Activated naive CD4-positive, alpha-beta T cell treated with anti-CD3 and anti-CD28 coated beads for 36 hours (primary cell): ENCODE results near the gene MRTFA. TPM values are rescaled to one million over a fixed set of nuclear protein-coding genes. Genes with fewer than 3 reads are reported as not detected.
A peak's percentile ranks its signal among the peaks of the same experiment; 100 is the strongest.

ENCODE experiments used
- CTCF ChIA-PET: fragments of 350-600 bp; sonication (Branson Sonifier 250); formaldehyde crosslinking; loops from one replicate; lab custom pipeline; 2021; ENCODE audit warnings: antibody characterized with exemption; lab: Charles Lee
- DNase-seq: peaks from one replicate; pipeline ENCODE4 v3.0.0-alpha.2; 2020
- H3K27ac Mint-ChIP-seq: one replicate; pipeline ENCODE4 v1.8.0; 2021; ENCODE audit warnings: mild to moderate bottlenecking, mixed read lengths
- H3K27me3 Mint-ChIP-seq: one replicate; pipeline ENCODE4 v1.8.0; 2021; ENCODE audit warnings: low read depth, mixed read lengths
- H3K36me3 Mint-ChIP-seq: one replicate; pipeline ENCODE4 v1.8.0; 2021; ENCODE audit warnings: low read depth, mixed read lengths
- H3K4me1 Mint-ChIP-seq: one replicate; pipeline ENCODE4 v1.8.0; 2021; ENCODE audit warnings: low read depth, mixed read lengths
- H3K4me3 Mint-ChIP-seq: one replicate; pipeline ENCODE4 v1.8.0; 2021; ENCODE audit warnings: mild to moderate bottlenecking, moderate library complexity, mixed read lengths
- H3K9me3 Mint-ChIP-seq: one replicate; pipeline ENCODE4 v1.8.0; 2021; ENCODE audit warnings: mixed read lengths
- intact Hi-C: fragments of 100-400 bp; cut with micrococcal nuclease; formaldehyde crosslinking; loops from one replicate; pipeline ENCODE4 v1.15.1; 2023
- total RNA-seq, 2 experiments: library from RNA; stranded (reverse); gene quantifications; one replicate each; pipeline ENCODE4 v1.2.3, GENCODE V29; 2021

MRTFA gene
- total RNA-seq, 2 experiments from 2014 or later = 47.2 to 48.9 TPM

DNA sequence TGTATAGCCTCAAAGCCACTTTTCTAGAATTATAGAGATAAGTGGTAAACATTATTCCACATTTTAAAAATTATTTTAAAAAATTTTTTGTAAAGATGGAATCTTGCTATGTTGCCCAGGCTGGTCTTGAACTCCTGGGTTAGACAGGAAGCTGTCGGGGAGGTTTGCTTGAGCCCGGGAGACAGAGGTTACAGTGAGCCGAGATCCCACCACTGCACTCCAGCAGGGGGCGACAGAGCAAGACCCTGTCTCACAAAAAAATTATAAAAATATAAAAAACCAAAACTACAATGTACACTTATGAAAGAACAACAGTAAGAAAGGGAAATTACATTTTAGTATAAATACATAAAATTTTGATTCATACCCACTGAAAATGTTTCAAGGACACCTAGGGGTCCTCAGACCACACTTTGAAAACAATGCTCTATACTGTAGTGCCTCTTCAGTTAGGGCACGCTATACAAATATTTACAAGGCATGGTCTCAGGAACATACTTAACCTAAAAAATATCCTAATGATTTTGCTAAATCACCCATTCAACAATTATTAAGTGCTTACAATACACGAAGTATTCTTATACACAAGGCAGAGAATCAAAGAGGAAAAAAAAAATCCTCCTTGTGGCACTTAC lies 111.2 kb downstream of the MRTFA start:
- peaks cover 10% of the 10 kb centered on the region for H3K36me3 Mint-ChIP-seq
- DNase-seq = peak; percentile 88
- intact Hi-C loops = loop anchor here (1.0 to 2.0 kb wide), 2 partner anchors 111 to 121 kb away; partner anchors contain the start of gene MRTFA
- peaks cover 51% of the 10 kb centered on the region for H3K4me1 Mint-ChIP-seq
- peak overlapping the region; percentile 56 for H3K27ac Mint-ChIP-seq
- no peaks in the 10 kb centered on the region for H3K9me3 Mint-ChIP-seq
- H3K27me3 Mint-ChIP-seq = no peaks in the 10 kb centered on the region
- H3K4me3 Mint-ChIP-seq = no peak overlapping the region
- CTCF ChIA-PET = interaction anchor here (0.6 to 3.8 kb wide), 19 partner anchors 8 to 144 kb away, joined by 3 to 71 read pairs (median 5); partner anchors contain the start of gene MRTFA

DNA sequence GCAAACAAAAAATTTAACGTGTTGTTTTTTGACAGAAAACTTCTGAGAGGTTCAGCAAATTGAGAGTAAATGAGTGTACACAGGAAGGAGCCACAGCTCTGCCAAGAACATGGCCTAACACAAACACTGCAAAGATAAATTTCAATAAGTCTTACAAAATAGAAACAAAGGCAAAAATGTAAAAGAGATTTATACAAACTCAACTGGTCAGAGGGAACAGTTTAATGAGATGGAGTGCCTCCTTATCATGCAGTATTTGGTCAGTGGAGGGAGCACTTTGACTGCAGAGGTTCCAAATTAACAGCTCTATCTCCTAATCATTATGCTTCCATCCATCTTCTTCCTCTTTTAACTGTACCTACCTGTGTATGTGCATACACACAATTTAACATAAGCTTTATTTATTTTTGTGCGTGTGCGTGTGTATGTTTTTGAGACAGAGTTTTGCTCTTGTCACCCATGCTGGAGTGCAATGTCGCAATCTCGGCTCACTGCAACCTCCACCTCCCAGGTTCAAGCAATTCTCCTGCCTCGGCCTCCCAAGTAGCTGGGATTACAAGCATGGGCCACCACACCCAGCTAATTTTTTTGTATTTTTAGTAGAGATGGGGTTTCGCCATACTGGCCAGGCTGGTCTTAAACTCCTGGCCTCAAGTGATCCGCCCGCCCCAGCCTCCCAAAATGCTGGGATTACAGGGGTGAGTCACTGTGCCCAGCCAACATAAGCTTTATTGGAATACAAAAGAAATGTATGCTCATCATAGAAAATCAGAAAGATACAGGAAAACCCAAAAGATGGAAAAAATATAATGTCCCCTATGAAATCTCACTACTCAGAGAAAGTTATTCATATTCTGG lies 111.9 kb downstream of the MRTFA start:
- CTCF ChIA-PET = interaction anchor here (0.6 to 3.8 kb wide), 23 partner anchors 9 to 158 kb away, joined by 3 to 71 read pairs (median 4); partner anchors contain the start of gene MRTFA
- peak; percentile 21 for DNase-seq
- H3K4me1 Mint-ChIP-seq = peaks cover 50% of the 10 kb centered on the region
- no peaks in the 10 kb centered on the region for H3K27me3 Mint-ChIP-seq
- no peaks in the 10 kb centered on the region for H3K9me3 Mint-ChIP-seq
- peaks cover 10% of the 10 kb centered on the region for H3K36me3 Mint-ChIP-seq
- no peak overlapping the region for H3K4me3 Mint-ChIP-seq
- H3K27ac Mint-ChIP-seq = no peak overlapping the region
- intact Hi-C loops = loop anchor here (1.0 to 2.0 kb wide), 2 partner anchors 112 to 122 kb away; partner anchors contain the start of gene MRTFA

DNA sequence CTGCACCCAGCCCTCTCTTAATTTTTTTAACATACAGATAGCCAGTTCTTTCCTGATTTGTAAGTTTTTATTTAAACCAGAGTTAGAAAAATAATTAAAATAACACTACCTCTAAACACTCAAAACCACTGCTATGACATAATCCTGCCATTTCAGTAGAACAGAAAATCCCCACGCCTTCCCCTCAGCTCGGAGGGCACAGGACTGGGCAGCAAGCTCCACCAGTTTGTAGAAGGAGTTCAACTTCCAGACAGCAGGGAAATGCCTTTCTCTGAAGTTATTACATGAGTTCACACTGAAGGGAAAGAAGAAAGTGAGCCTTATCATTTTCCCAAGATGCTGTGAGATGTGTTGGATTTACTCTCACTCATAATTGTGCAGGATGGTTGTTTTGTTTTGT lies 114.4 kb downstream of the MRTFA start:
- Mint-ChIP-seq H3K27me3 (no peaks in the 10 kb centered on the region), H3K27ac (no peak overlapping the region), H3K9me3 (peaks cover 3% of the 10 kb centered on the region), H3K4me1 (peaks cover 57% of the 10 kb centered on the region), H3K4me3 (no peak overlapping the region), H3K36me3 (peaks cover 17% of the 10 kb centered on the region)
- CTCF ChIA-PET = interaction anchor here (0.7 to 1.0 kb wide), 2 partner anchors 89 to 124 kb away, joined by 3 to 4 read pairs; no protein-coding TSS in a partner anchor
- DNase-seq = no peak
- intact Hi-C loops = no loop called here

DNA sequence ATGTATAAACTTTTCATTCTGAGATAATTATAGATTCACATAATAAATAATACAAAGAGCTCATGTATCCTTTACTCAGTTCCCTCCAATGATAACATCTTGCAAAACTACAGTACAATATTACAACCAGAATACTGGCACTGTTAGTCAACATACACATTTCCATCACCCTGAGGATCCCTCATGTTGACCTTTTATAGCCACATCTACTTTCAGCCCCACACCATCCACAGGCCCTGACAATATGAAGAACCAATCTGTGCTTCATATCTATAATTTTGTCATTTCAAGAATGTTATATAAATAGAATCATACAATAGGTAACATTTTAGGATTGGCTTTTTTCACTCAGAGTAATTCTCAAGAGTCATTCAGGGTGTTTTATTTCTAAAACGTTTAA lies 115.5 kb downstream of the MRTFA start:
- no peak overlapping the region for H3K27ac Mint-ChIP-seq
- intact Hi-C loops = no loop called here
- no peak for DNase-seq
- peaks cover 3% of the 10 kb centered on the region for H3K9me3 Mint-ChIP-seq
- H3K4me1 Mint-ChIP-seq = peaks cover 46% of the 10 kb centered on the region
- CTCF ChIA-PET = interaction anchor here (0.8 to 1.5 kb wide), 5 partner anchors 10 to 125 kb away, joined by 4 to 6 read pairs (median 5); no protein-coding TSS in a partner anchor
- H3K27me3 Mint-ChIP-seq = no peaks in the 10 kb centered on the region
- H3K36me3 Mint-ChIP-seq = peaks cover 15% of the 10 kb centered on the region
- no peak overlapping the region for H3K4me3 Mint-ChIP-seq

DNA sequence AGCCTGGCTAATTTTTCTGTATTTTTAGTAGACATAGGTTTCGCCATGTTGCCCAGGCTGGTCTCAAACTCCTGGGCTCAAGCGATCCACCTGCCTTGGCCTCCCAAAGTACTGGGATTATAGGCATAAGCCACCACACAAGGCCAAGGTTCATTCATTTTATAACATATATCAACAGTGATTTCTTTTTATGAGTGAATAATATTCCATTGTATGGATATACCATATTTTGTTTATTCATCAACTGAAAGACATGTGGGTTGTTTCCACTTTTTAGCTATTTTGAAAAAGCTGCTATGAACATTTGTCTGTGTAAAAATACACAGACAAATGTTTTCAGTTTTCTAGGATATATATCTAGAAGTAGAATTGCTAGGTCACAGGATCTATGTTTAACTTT lies 116.0 kb downstream of the MRTFA start:
- no peak overlapping the region for H3K27ac Mint-ChIP-seq
- peaks cover 15% of the 10 kb centered on the region for H3K36me3 Mint-ChIP-seq
- no peaks in the 10 kb centered on the region for H3K27me3 Mint-ChIP-seq
- CTCF ChIA-PET = interaction anchor here (0.8 to 1.5 kb wide), 5 partner anchors 10 to 125 kb away, joined by 4 to 6 read pairs (median 5); no protein-coding TSS in a partner anchor
- H3K4me1 Mint-ChIP-seq = peaks cover 42% of the 10 kb centered on the region
- peaks cover 3% of the 10 kb centered on the region for H3K9me3 Mint-ChIP-seq
- intact Hi-C loops = no loop called here
- DNase-seq = no peak
- no peak overlapping the region for H3K4me3 Mint-ChIP-seq

GRCh38 chr22:40519948-40520331 lies 116.6 kb downstream of the MRTFA start:
- Mint-ChIP-seq H3K9me3 (peaks cover 3% of the 10 kb centered on the region), H3K27ac (peak overlapping the region; percentile 22)

GRCh38 chr22:40519284-40519947 lies 117.1 kb downstream of the MRTFA start:
- CTCF ChIA-PET = no interaction called here
- Mint-ChIP-seq H3K4me1 (peaks cover 37% of the 10 kb centered on the region), H3K4me3 (peak overlapping the region; percentile 67), H3K36me3 (peaks cover 16% of the 10 kb centered on the region), H3K27ac (peak overlapping the region; percentile 94), H3K9me3 (peaks cover 3% of the 10 kb centered on the region), H3K27me3 (no peaks in the 10 kb centered on the region)
- intact Hi-C loops = no loop called here
- no peak for DNase-seq

More at GRCh38 chr22:40519948-40520331, 116.6 kb downstream of the MRTFA start:
- DNase-seq = no peak
- Mint-ChIP-seq H3K36me3 (peaks cover 16% of the 10 kb centered on the region), H3K4me3 (no peak overlapping the region), H3K4me1 (peaks cover 39% of the 10 kb centered on the region), H3K27me3 (no peaks in the 10 kb centered on the region)
- intact Hi-C loops = no loop called here
- CTCF ChIA-PET = no interaction called here

- CTCF ChIA-PET = no interaction called here
- intact Hi-C loops = no loop called here
- H3K27ac Mint-ChIP-seq = peak overlapping the region; percentile 94
- H3K4me3 Mint-ChIP-seq = peak overlapping the region; percentile 67
- H3K27me3 Mint-ChIP-seq = no peaks in the 10 kb centered on the region
- peaks cover 3% of the 10 kb centered on the region for H3K9me3 Mint-ChIP-seq
- H3K4me1 Mint-ChIP-seq = peaks cover 35% of the 10 kb centered on the region
- H3K36me3 Mint-ChIP-seq = peaks cover 16% of the 10 kb centered on the region
- DNase-seq = no peak
Observed at GRCh38 chr22:40518840-40519239, 117.7 kb downstream of the MRTFA start.

GRCh38 chr22:40517631-40518030 lies 118.9 kb downstream of the MRTFA start:
- DNase-seq = no peak
- no peaks in the 10 kb centered on the region for H3K27me3 Mint-ChIP-seq
- H3K36me3 Mint-ChIP-seq = peaks cover 15% of the 10 kb centered on the region
- H3K9me3 Mint-ChIP-seq = peaks cover 3% of the 10 kb centered on the region
- peak overlapping the region; percentile 11 for H3K4me3 Mint-ChIP-seq
- CTCF ChIA-PET = interaction anchor here (0.6 to 2.3 kb wide), 3 partner anchors 29 to 129 kb away, joined by 4 to 7 read pairs (median 6); no protein-coding TSS in a partner anchor
- intact Hi-C loops = no loop called here
- H3K4me1 Mint-ChIP-seq = peaks cover 34% of the 10 kb centered on the region
- H3K27ac Mint-ChIP-seq = no peak overlapping the region

- DNase-seq = no peak
- H3K9me3 Mint-ChIP-seq = peaks cover 3% of the 10 kb centered on the region
- H3K4me1 Mint-ChIP-seq = peaks cover 32% of the 10 kb centered on the region
- peaks cover 13% of the 10 kb centered on the region for H3K36me3 Mint-ChIP-seq
- CTCF ChIA-PET = interaction anchor here (0.6 to 2.3 kb wide), 7 partner anchors 9 to 130 kb away, joined by 3 to 7 read pairs (median 5); partner anchors contain the start of gene MRTFA
- no peaks in the 10 kb centered on the region for H3K27me3 Mint-ChIP-seq
- intact Hi-C loops = no loop called here
- no peak overlapping the region for H3K27ac Mint-ChIP-seq
- no peak overlapping the region for H3K4me3 Mint-ChIP-seq
Observed at GRCh38 chr22:40516416-40516815, 120.1 kb downstream of the MRTFA start.

- Mint-ChIP-seq H3K4me3 (no peak overlapping the region), H3K27ac (no peak overlapping the region), H3K36me3 (peaks cover 2% of the 10 kb centered on the region), H3K4me1 (peaks cover 19% of the 10 kb centered on the region), H3K27me3 (no peaks in the 10 kb centered on the region), H3K9me3 (no peaks in the 10 kb centered on the region)
- CTCF ChIA-PET = interaction anchor here (0.6 to 1.3 kb wide), 6 partner anchors 12 to 404 kb away, joined by 3 to 11 read pairs (median 4); no protein-coding TSS in a partner anchor
- DNase-seq = no peak
- intact Hi-C loops = no loop called here
Observed at GRCh38 chr22:40512426-40513136, 123.9 kb downstream of the MRTFA start.
